Measurements from ENCODE around the gene PSMG4. TPM values are rescaled to one million over a fixed set of nuclear protein-coding genes. Genes with fewer than 3 reads are reported as not detected.

The PSMG4 gene
- total and polyA plus RNA-seq, 9 of the 15 experiments (the other 6 are each of a cell fraction or from before 2014, with no cell fraction given): 12.9 to 185 (median 52.0) TPM

DNA sequence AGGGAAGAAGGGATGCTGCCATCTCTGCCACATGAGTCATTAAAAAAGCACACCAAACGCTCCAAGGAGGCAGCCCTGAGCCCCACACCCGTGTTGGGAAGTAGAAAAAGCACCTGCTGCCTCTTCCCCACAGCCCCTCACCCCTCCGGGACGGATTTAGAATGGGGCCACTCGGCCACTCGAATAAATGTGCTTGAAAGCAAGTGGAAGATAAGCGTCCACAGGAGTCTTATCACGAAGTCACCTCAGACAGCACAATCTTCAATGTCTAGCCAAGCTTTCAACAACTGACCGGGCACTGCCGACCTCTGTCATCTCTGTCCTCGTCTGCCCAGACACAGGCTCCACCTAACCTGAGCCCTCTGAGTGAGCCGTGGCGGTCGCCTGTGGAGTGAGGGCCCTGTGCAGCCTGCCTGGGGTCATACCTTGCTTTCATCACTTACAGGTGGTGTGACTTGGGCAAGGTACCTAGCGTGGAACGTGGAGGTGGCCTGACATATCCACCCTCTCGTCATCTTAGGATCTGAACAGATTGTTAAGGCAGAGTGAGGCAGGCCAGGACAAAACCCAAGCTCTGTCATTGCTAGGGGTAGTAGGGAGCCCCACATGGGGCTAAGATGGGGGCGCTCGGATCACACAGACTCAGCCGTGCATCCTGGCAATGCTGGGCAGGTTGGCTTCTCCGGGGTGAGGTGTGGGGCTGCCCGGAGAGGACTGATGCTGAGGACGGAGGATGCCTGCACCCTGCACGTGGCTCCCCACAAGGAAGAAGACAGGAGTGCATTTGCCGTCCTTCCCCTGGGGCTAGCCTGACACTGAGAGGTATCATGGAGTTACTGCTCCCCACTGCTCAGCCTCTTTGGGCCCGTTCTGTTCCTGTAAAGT is 34.8 kb downstream of the PSMG4 start (continued):
- TF ChIP-seq DIDO1 (tag; IDR thresholded peaks at IDR 0.05; ENCODE audit: low read depth) (no peak), MEF2D (tag; conservative IDR thresholded peaks at IDR 0.05; ENCODE audit: low read depth) (0 out of 2 replicates have a peak, but pooled peaks have one; percentile 20), ZNF146 (CRISPR knock-in tag; IDR thresholded peaks at IDR 0.05; ENCODE audit: unreplicated experiment) (no peak), TCF3 (CRISPR knock-in tag; IDR thresholded peaks at IDR 0.05) (peak; percentile 82), SAP30 (IDR thresholded peaks at IDR 0.05; ENCODE audit: borderline replicate concordance, insufficient read depth, low read depth, low read length, poor library complexity, severe bottlenecking) (no peak), TBL1XR1 (IDR thresholded peaks at IDR 0.05; ENCODE audit: low read length in 2 of 2) (peak in 1 of 2 experiments; percentile 59; a peak in 1 of 4 replicates), ZNF445 (CRISPR knock-in tag; IDR thresholded peaks at IDR 0.05; ENCODE audit: low read depth) (no peak), SMARCA5 (IDR thresholded peaks at IDR 0.05) (no peak), RAD21 (CRISPR knock-in tag; conservative IDR thresholded peaks at IDR 0.05 in 1 of 2, IDR thresholded peaks at IDR 0.05 in 1 of 2) (no peak), ZNF143 (CRISPR knock-in tag; IDR thresholded peaks at IDR 0.05) (no peak), PHB (CRISPR knock-in tag; IDR thresholded peaks at IDR 0.05) (no peak), CXXC5 (CRISPR knock-in tag; IDR thresholded peaks at IDR 0.05) (peak; percentile 53), GABPB1 (CRISPR knock-in tag; IDR thresholded peaks at IDR 0.05) (no peak), PHTF2 (CRISPR knock-in tag; IDR thresholded peaks at IDR 0.05) (no peak), NCOR1 (IDR thresholded peaks at IDR 0.05) (peak; percentile 83), TEAD4 (IDR thresholded peaks at IDR 0.05; ENCODE audit: low read length) (peak; percentile 75), TEAD4 (CRISPR knock-in tag; IDR thresholded peaks at IDR 0.05; ENCODE audit: borderline replicate concordance) (no peak)
- TF ChIP-seq, protein P1, sequence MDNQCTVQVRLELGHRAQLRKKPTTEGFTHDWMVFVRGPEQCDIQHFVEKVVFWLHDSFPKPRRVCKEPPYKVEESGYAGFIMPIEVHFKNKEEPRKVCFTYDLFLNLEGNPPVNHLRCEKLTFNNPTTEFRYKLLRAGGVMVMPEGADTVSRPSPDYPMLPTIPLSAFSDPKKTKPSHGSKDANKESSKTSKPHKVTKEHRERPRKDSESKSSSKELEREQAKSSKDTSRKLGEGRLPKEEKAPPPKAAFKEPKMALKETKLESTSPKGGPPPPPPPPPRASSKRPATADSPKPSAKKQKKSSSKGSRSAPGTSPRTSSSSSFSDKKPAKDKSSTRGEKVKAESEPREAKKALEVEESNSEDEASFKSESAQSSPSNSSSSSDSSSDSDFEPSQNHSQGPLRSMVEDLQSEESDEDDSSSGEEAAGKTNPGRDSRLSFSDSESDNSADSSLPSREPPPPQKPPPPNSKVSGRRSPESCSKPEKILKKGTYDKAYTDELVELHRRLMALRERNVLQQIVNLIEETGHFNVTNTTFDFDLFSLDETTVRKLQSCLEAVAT (IDR thresholded peaks at IDR 0.05): no peak
- TF ChIP-seq, protein P2, sequence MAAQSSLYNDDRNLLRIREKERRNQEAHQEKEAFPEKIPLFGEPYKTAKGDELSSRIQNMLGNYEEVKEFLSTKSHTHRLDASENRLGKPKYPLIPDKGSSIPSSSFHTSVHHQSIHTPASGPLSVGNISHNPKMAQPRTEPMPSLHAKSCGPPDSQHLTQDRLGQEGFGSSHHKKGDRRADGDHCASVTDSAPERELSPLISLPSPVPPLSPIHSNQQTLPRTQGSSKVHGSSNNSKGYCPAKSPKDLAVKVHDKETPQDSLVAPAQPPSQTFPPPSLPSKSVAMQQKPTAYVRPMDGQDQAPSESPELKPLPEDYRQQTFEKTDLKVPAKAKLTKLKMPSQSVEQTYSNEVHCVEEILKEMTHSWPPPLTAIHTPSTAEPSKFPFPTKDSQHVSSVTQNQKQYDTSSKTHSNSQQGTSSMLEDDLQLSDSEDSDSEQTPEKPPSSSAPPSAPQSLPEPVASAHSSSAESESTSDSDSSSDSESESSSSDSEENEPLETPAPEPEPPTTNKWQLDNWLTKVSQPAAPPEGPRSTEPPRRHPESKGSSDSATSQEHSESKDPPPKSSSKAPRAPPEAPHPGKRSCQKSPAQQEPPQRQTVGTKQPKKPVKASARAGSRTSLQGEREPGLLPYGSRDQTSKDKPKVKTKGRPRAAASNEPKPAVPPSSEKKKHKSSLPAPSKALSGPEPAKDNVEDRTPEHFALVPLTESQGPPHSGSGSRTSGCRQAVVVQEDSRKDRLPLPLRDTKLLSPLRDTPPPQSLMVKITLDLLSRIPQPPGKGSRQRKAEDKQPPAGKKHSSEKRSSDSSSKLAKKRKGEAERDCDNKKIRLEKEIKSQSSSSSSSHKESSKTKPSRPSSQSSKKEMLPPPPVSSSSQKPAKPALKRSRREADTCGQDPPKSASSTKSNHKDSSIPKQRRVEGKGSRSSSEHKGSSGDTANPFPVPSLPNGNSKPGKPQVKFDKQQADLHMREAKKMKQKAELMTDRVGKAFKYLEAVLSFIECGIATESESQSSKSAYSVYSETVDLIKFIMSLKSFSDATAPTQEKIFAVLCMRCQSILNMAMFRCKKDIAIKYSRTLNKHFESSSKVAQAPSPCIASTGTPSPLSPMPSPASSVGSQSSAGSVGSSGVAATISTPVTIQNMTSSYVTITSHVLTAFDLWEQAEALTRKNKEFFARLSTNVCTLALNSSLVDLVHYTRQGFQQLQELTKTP (IDR thresholded peaks at IDR 0.05; ENCODE audit: low read depth in 1 of 2, partially characterized antibody in 2 of 2): no peak
- TF ChIP-seq, protein P3, sequence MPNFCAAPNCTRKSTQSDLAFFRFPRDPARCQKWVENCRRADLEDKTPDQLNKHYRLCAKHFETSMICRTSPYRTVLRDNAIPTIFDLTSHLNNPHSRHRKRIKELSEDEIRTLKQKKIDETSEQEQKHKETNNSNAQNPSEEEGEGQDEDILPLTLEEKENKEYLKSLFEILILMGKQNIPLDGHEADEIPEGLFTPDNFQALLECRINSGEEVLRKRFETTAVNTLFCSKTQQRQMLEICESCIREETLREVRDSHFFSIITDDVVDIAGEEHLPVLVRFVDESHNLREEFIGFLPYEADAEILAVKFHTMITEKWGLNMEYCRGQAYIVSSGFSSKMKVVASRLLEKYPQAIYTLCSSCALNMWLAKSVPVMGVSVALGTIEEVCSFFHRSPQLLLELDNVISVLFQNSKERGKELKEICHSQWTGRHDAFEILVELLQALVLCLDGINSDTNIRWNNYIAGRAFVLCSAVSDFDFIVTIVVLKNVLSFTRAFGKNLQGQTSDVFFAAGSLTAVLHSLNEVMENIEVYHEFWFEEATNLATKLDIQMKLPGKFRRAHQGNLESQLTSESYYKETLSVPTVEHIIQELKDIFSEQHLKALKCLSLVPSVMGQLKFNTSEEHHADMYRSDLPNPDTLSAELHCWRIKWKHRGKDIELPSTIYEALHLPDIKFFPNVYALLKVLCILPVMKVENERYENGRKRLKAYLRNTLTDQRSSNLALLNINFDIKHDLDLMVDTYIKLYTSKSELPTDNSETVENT (CRISPR knock-in tag; IDR thresholded peaks at IDR 0.05): no peak
